AG10803 (cell line): ENCODE measurements around the gene CDC42SE2.
A peak's percentile ranks its signal among the peaks of the same experiment; 100 is the strongest.
"Not testable (repeated sequence)": the region's sequence is repeated elsewhere in the genome, so short reads cannot be mapped to it uniquely, and the experiment has no call there.

Experiments
- DNase-seq: peaks from one replicate; pipeline ENCODE4 v3.0.0; 2010; ENCODE audit warnings: low read depth
- H3K4me3 ChIP-seq: 2 replicates; pipeline ENCODE4 v1.5.1; 2011; ENCODE audit warnings: mild to moderate bottlenecking, low read length, control low read depth
- TF ChIP-seq, protein P1 (sequence below): conservative IDR thresholded peaks from 2 replicates; pipeline ENCODE4 v1.5.1; 2011; ENCODE audit warnings: mild to moderate bottlenecking, low read length, control low read depth, inconsistent platforms

The CDC42SE2 gene

DNA sequence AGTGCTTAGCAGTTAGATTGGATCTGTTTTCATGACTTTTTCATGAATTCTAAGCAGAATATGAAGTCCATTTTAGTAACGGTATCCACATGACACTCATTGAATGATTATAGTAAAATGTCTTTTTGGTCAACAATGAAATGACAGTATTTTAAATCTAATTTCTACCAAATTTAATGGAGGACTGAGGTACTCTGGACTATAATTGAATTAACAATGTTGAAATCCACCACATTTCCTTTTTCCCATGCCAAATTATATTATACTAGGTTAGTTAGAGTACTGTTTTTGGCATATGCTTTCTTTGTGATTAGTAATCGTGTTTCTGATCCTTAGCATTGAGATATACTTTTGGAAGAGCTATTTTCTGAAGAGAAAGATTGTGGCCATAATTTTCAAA is 40.6 kb downstream of the CDC42SE2 start:
- no peak for DNase-seq
- TF ChIP-seq, protein P1, sequence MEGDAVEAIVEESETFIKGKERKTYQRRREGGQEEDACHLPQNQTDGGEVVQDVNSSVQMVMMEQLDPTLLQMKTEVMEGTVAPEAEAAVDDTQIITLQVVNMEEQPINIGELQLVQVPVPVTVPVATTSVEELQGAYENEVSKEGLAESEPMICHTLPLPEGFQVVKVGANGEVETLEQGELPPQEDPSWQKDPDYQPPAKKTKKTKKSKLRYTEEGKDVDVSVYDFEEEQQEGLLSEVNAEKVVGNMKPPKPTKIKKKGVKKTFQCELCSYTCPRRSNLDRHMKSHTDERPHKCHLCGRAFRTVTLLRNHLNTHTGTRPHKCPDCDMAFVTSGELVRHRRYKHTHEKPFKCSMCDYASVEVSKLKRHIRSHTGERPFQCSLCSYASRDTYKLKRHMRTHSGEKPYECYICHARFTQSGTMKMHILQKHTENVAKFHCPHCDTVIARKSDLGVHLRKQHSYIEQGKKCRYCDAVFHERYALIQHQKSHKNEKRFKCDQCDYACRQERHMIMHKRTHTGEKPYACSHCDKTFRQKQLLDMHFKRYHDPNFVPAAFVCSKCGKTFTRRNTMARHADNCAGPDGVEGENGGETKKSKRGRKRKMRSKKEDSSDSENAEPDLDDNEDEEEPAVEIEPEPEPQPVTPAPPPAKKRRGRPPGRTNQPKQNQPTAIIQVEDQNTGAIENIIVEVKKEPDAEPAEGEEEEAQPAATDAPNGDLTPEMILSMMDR = no peak
- H3K4me3 ChIP-seq = no peak overlapping the region

DNA sequence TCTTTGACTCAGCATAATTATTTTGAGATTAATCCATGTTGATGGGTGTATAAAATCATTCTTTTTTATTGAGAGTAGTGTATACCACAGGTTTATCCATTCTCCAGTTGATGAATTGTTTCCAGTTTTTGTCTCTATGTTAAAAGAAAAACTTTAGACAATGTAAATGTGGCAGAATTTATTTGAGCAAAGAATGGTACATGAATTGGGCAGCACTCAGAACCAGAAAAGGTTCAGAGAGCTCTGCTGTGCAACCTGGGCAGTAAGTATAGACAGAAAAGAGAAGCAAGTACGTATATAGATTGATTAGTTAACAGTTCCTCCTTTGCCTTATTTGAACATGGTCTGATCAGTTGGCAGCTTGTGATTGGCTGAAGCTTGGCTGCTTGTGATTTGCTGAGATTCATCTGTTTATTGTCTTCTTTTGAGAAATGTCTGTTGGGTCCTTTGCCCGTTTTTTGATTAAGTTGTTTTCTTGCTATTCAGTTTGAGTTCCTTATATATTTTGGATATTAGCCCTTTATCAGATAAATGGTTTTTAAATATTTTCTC is 41.4 kb downstream of the CDC42SE2 start:
- DNase-seq = no peak
- no peak overlapping the region for H3K4me3 ChIP-seq
- TF ChIP-seq, protein P1 = no peak

DNA sequence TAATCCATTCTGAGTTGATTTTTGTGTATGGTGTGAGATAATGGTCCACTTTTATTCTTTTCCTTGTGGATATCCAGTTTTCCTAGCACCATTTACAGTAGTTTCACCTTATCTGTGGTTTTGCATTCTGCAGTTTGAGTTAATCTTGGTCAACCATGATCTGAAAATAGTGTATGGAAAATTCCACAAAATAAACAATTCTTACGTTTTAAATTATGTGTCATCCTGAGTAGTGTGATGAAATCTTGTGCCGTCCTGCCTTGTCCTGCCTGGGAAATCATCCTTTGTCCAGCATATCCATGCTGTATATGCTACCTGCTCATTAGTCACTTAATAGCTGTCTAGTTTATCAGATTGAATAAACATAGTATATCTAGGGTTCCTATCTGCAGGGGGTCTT is 42.1 kb downstream of the CDC42SE2 start:
- no peak overlapping the region for H3K4me3 ChIP-seq
- DNase-seq = no peak
- TF ChIP-seq, protein P1 = no peak

DNA sequence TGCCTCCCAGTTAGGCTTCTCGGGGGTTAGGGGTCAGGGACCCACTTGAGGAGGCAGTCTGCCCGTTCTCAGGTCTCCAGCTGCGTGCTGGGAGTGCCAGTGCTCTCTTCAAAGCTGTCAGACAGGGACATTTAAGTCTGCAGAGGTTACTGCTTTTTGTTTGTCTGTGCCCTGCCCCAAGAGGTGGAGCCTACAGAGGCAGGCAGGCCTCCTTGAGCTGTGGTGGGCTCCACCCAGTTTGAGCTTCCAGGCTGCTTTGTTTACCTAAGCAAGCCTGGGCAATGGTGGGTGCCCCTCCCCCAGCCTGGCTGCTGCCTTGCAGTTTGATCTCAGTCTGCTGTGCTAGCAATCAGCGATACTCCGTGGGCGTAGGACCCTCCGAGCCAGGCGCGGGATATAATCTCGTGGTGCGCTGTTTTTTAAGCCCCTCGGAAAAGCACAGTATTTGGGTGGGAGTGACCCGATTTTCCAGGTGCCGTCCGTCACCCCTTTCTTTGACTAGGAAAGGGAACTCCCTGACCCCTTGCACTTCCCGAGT is 48.5 kb downstream of the CDC42SE2 start:
- not testable (repeated sequence) for H3K4me3 ChIP-seq

DNA sequence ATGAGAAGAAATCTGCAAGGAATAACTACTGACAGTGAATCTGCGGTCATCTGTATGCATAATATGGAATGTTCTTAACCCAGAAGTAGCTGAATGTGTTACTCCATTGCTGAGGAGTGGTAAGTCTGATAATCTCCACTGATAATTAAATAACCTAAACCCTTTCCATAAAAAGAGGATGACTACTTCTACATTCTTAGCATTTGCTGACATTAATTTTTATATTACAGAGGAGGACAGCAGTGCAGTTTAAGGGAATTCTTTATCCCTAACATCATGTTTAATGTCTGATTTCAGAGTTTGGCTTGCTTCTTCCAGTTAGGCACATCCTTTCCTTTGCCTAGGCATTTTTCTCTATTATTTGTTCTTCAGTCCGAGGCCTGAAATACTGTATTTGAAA is 52.2 kb downstream of the CDC42SE2 start:
- TF ChIP-seq, protein P1 = no peak
- peak; percentile 18 for DNase-seq
- H3K4me3 ChIP-seq = no peak overlapping the region

More for the DNA sequence above, 48.5 kb downstream of the CDC42SE2 start:
- DNase-seq = not testable (repeated sequence)

DNA sequence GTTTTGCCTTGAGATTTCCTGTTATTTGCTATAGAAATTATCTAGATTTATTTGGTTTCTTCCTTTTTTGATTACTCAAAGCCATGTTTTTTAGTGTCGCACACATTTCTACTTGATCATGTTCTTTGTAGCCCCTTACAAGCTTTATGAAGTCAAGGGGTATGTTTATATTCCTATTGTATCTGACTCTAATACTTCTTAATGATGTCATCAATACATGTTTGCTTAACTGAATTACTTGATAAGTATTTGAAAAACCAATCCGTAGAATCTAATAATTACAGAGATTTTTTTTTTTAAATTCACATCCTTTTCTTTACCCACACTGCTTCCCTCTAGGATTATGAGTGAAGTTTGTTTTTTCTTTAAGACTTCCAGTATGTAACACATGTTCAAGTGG is 53.0 kb downstream of the CDC42SE2 start:
- DNase-seq = no peak
- H3K4me3 ChIP-seq = no peak overlapping the region
- TF ChIP-seq, protein P1 = no peak

DNA sequence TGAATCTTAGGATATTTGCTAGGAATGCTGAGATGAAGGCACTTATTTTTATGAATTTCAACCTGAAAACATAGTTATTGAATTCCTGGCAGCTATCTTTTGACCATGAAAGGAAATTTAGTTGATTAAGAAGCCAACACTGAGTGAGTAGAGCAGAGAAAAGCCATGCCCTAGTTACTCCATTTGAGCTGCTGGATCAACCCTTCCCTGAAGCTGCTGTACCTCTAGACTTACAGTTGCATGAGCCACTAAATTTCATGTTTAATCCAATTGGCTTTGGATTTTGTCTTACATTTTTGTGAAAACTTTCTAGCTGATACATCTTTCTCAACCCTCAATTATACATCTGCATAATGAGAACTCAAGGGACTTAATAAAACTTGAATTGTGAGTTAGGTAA is 54.6 kb downstream of the CDC42SE2 start:
- TF ChIP-seq, protein P1 = no peak
- no peak overlapping the region for H3K4me3 ChIP-seq

DNA sequence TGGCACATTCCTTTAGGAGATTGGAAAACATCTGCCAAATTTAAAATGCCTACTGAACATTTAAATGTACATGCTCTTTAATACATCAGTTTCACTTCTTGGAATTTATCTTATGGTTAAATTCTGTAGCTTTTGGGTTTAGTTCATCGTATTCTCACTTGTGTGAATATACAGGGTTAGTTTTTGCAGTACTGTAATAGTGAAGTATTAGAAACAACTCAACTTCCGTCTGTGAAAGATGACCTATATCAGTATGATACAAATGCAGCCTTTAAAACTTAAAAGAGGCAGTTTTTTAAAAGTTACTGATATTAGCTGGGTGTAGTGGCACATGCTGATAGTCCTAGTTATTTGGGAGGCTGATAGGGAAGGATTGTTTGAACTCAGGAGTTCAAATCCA is 57.2 kb downstream of the CDC42SE2 start:
- DNase-seq = no peak
- no peak overlapping the region for H3K4me3 ChIP-seq
- TF ChIP-seq, protein P1 = no peak

More for the DNA sequence above, 54.6 kb downstream of the CDC42SE2 start:
- no peak for DNase-seq
